H1 (cell line): Measurements from ENCODE around the gene COL6A3. TPM values are rescaled to one million over a fixed set of nuclear protein-coding genes. Genes with fewer than 3 reads are reported as not detected.
A peak's percentile ranks its signal among the peaks of the same experiment; 100 is the strongest.

Experiments used
- CTCF ChIA-PET: fragments of 300-600 bp; sonication (Branson Sonifier 250); formaldehyde crosslinking; loops from one replicate; lab custom pipeline; 2021; ENCODE audit not compliant: partially characterized antibody; lab: Charles Lee
- POLR2A ChIA-PET: fragments of 300-600 bp; sonication (Branson Sonifier 250); formaldehyde crosslinking; loops from one replicate; lab custom pipeline; 2021; ENCODE audit warnings: inconsistent platforms; ENCODE audit not compliant: partially characterized antibody; lab: Charles Lee
- DNase-seq, 2 experiments: peaks; one replicate each; pipeline versions ENCODE4 v3.0.0 to v3.0.0-alpha.2; 2010 to 2022; ENCODE audit warnings: low spot score in 2 of 2, low read depth in 1 of 2, mixed read lengths in 1 of 2
- FAIRE-seq: peaks from 2 replicates; lab custom pipeline; 2011; peaks lifted over from hg19 to GRCh38; lab: Jason Lieb, UNC
- H2AFZ ChIP-seq: 2 replicates; pipeline ENCODE4 v1.8.1; 2012; ENCODE audit warnings: low read length, inconsistent platforms
- H2AK5ac ChIP-seq: 2 replicates; pipeline ENCODE4 v1.6.1; 2013; ENCODE audit warnings: low read depth, low read length
- H2BK120ac ChIP-seq: replicated peaks from 2 replicates; pipeline ENCODE3; 2013; ENCODE audit warnings: low read depth, low read length, inconsistent platforms
- H2BK12ac ChIP-seq: 2 replicates; pipeline ENCODE4 v1.6.1; 2013; ENCODE audit warnings: low read depth, low read length
- H2BK15ac ChIP-seq: 2 replicates; pipeline ENCODE4 v1.6.1; 2013; ENCODE audit warnings: low read length
- H2BK20ac ChIP-seq: 2 replicates; pipeline ENCODE4 v1.6.1; 2013; ENCODE audit warnings: low read length
- H2BK5ac ChIP-seq: 2 replicates; pipeline ENCODE4 v1.6.1; 2013; ENCODE audit warnings: low read depth, low read length
- H3K14ac ChIP-seq: 2 replicates; pipeline ENCODE4 v1.6.1; 2013; ENCODE audit warnings: inconsistent platforms; ENCODE audit not compliant: insufficient read length
- H3K18ac ChIP-seq: 2 replicates; pipeline ENCODE4 v1.6.1; 2013; ENCODE audit warnings: low read length; ENCODE audit errors: extremely low read depth
- H3K23ac ChIP-seq: 2 replicates; pipeline ENCODE4 v1.6.1; 2013; ENCODE audit warnings: inconsistent platforms; ENCODE audit not compliant: insufficient read length
- H3K23me2 ChIP-seq: 2 replicates; pipeline ENCODE4 v1.6.1; 2013; ENCODE audit warnings: low read depth, low read length
- H3K27ac ChIP-seq: 2 replicates; pipeline ENCODE4 v1.6.1; 2011; ENCODE audit warnings: low read depth, low read length, inconsistent platforms
- H3K27me3 ChIP-seq, 4 experiments: replicated peaks in 1 of 4; 1 replicate in 1 of 4; 2 replicates in 3 of 4; pipeline versions ENCODE4 v1.6.1 to v1.8.1; 2011 to 2013; ENCODE audit warnings: low read length in 3 of 4, mild to moderate bottlenecking in 3 of 4, inconsistent platforms in 2 of 4, mixed read lengths in 2 of 4, moderate library complexity in 1 of 4; ENCODE audit not compliant: control insufficient read depth in 3 of 4, insufficient read depth in 3 of 4; ENCODE audit errors: extremely low read depth in 1 of 4
- H3K36me3 ChIP-seq, 4 experiments: 2 replicates each; pipeline versions ENCODE4 v1.6.1 to v1.8.1; 2011 to 2013; ENCODE audit warnings: mild to moderate bottlenecking in 4 of 4, low read length in 3 of 4, moderate library complexity in 2 of 4, control low read depth in 1 of 4, inconsistent platforms in 1 of 4; ENCODE audit not compliant: insufficient read depth in 4 of 4, control insufficient read depth in 2 of 4
- H3K4ac ChIP-seq: replicated peaks from 2 replicates; pipeline ENCODE3; 2013; ENCODE audit warnings: low read length, low read depth, mixed read lengths, inconsistent platforms; ENCODE audit not compliant: insufficient read length
- H3K4me1 ChIP-seq, 4 experiments: replicated peaks in 1 of 4; 1 replicate in 1 of 4; 2 replicates in 3 of 4; pipeline versions ENCODE4 v1.6.1 to v1.8.1; 2011 to 2013; ENCODE audit warnings: low read length in 3 of 4, inconsistent platforms in 2 of 4, mixed read lengths in 1 of 4; ENCODE audit not compliant: insufficient read depth in 4 of 4, control insufficient read depth in 3 of 4
- H3K4me2 ChIP-seq, 2 experiments: 2 replicates each; pipeline versions ENCODE4 v1.6.1 to v1.8.1; 2011 to 2013; ENCODE audit warnings: low read depth in 2 of 2, low read length in 2 of 2, control low read depth in 1 of 2, inconsistent platforms in 1 of 2, mild to moderate bottlenecking in 1 of 2; ENCODE audit not compliant: insufficient read depth in 1 of 2
- H3K4me3 ChIP-seq, 4 experiments: fragments of 200-600, 300-600 bp in 1 of 4; sonication (generic), shearing (Covaris generic), sonication (Bioruptor Twin) in 1 of 4; 2 replicates each; pipeline versions ENCODE4 v1.5.1 to v1.8.1; 2011 to 2016; ENCODE audit warnings: low read length in 4 of 4, low read depth in 3 of 4, control low read depth in 2 of 4, inconsistent platforms in 2 of 4, mild to moderate bottlenecking in 2 of 4, mixed read lengths in 1 of 4, moderate library complexity in 1 of 4; ENCODE audit not compliant: insufficient read depth in 2 of 4; ENCODE audit errors: extremely low read depth in 1 of 4
- H3K56ac ChIP-seq: replicated peaks from 2 replicates; pipeline ENCODE3; 2013; ENCODE audit warnings: low read depth, mild to moderate bottlenecking, mixed read lengths, low read length, inconsistent platforms; ENCODE audit not compliant: insufficient read length
- H3K79me1 ChIP-seq: 2 replicates; pipeline ENCODE4 v1.6.1; 2013; ENCODE audit warnings: low read depth, low read length, control low read depth
- H3K79me2 ChIP-seq, 2 experiments: 2 replicates each; pipeline versions ENCODE4 v1.6.1 to v1.8.1; 2012 to 2013; ENCODE audit warnings: low read length in 2 of 2, mild to moderate bottlenecking in 2 of 2, inconsistent platforms in 1 of 2; ENCODE audit not compliant: insufficient read depth in 2 of 2, control insufficient read depth in 1 of 2
- H3K9ac ChIP-seq, 4 experiments: replicated peaks in 1 of 4; 1 replicate in 1 of 4; 2 replicates in 3 of 4; pipeline versions ENCODE4 v1.6.1 to v1.8.1; 2011 to 2013; ENCODE audit warnings: low read depth in 3 of 4, low read length in 3 of 4, control low read depth in 2 of 4, mild to moderate bottlenecking in 2 of 4, moderate library complexity in 2 of 4, inconsistent platforms in 1 of 4; ENCODE audit errors: extremely low read depth in 1 of 4
- H3K9me3 ChIP-seq, 2 experiments: 2 replicates each; pipeline versions ENCODE4 v1.6.1 to v1.8.1; 2012 to 2013; ENCODE audit warnings: mild to moderate bottlenecking in 2 of 2, moderate library complexity in 2 of 2, control low read depth in 1 of 2, inconsistent platforms in 1 of 2, low read depth in 1 of 2, low read length in 1 of 2, mixed read lengths in 1 of 2; ENCODE audit not compliant: insufficient read depth in 2 of 2
- H4K20me1 ChIP-seq, 2 experiments: replicated peaks in 1 of 2; 2 replicates each; pipeline versions ENCODE3 to v1.8.1; 2011 to 2013; ENCODE audit warnings: inconsistent platforms in 2 of 2, low read length in 2 of 2, mild to moderate bottlenecking in 1 of 2; ENCODE audit not compliant: insufficient read depth in 2 of 2, control insufficient read depth in 1 of 2
- H4K5ac ChIP-seq: 2 replicates; pipeline ENCODE4 v1.6.1; 2013; ENCODE audit warnings: low read length, low read depth, mixed read lengths, inconsistent platforms; ENCODE audit not compliant: insufficient read length
- H4K8ac ChIP-seq: 2 replicates; pipeline ENCODE4 v1.8.0; 2013; ENCODE audit warnings: mild to moderate bottlenecking, moderate library complexity, low read length, inconsistent platforms; ENCODE audit not compliant: insufficient read depth; ENCODE audit errors: extremely low read depth
- H4K91ac ChIP-seq: replicated peaks from 2 replicates; pipeline ENCODE3; 2013; ENCODE audit warnings: low read length, mixed read lengths, inconsistent platforms; ENCODE audit not compliant: insufficient read length
- BRCA1 ChIP-seq: IDR thresholded peaks from 2 replicates; pipeline ENCODE4 v1.6.1; 2012; ENCODE audit warnings: low read depth, low read length, improper control_type of control experiment
- CEBPB ChIP-seq: IDR thresholded peaks from 2 replicates; pipeline ENCODE4 v1.6.1; 2012; ENCODE audit warnings: low read depth, low read length
- FOSL1 ChIP-seq: IDR thresholded peaks from 2 replicates; pipeline ENCODE4 v1.6.1; 2011; ENCODE audit warnings: mild to moderate bottlenecking, low read depth, low read length, moderate library complexity; ENCODE audit not compliant: insufficient read depth
- JUND ChIP-seq: IDR thresholded peaks from 2 replicates; pipeline ENCODE4 v1.6.1; 2011; ENCODE audit warnings: mild to moderate bottlenecking, improper control_type of control experiment, low read length
- RBBP5 ChIP-seq: IDR thresholded peaks from 2 replicates; pipeline ENCODE4 v1.7.1; 2012; ENCODE audit warnings: low read depth, mild to moderate bottlenecking, inconsistent platforms, low read length, moderate library complexity, borderline replicate concordance
- TEAD4 ChIP-seq: IDR thresholded peaks from 2 replicates; pipeline ENCODE4 v1.6.1; 2012; ENCODE audit warnings: low read depth, low read length, inconsistent platforms, mixed read lengths
- WGBS, 2 experiments: shearing (Covaris generic) in 1 of 2; methylation state at CpG; one replicate each; pipeline versions ENCODE4 v1.1.6 to v1.1.7; 2013 to 2015; ENCODE audit warnings: low lambda C conversion rate in 2 of 2, mixed read lengths in 2 of 2, inconsistent platforms in 1 of 2, low coverage in 1 of 2, missing lambda C conversion rate in 1 of 2; ENCODE audit not compliant: insufficient replicate concordance in 2 of 2, insufficient coverage in 1 of 2, insufficient read length in 1 of 2; ENCODE audit errors: extremely low coverage in 1 of 2, missing lambda C conversion rate in 1 of 2; 5-methylcytosine and 5-hydroxymethylcytosine counted together
- polyA plus RNA-seq, 7 experiments: library from polyadenylated mRNA; depleted of rRNA in 3 of 7; stranded (reverse) in 5 of 7; unstranded in 2 of 7; fragments of >200 nt in 5 of 7; fragments of 200-250 nt in 2 of 7; gene quantifications; 1 replicate in 5 of 7; 2 replicates in 1 of 7; 4 replicates in 1 of 7; pipeline versions ENCODE4 v1.2.1 to v1.2.3, GENCODE V29; 2011 to 2013; ENCODE audit warnings: missing spikeins in 2 of 7, mixed read lengths in 2 of 7
- total RNA-seq: library from RNA; stranded (reverse); fragmentation: NEBNext Ultra II Directional; extraction: Animal tissue kit (Norgen Biotek cat#: 25700); gene quantifications from 2 replicates; pipeline ENCODE4 v1.2.1, GENCODE V29; 2021
- TF ChIP-seq, protein P1 (sequence below): IDR thresholded peaks from 2 replicates; pipeline ENCODE4 v1.6.1; 2012; ENCODE audit warnings: inconsistent platforms

The COL6A3 gene
- total and polyA plus RNA-seq, 2 of the 8 experiments (the other 6 are each of a cell fraction or from before 2014, with no cell fraction given): 1.2 to 3.4 TPM

DNA sequence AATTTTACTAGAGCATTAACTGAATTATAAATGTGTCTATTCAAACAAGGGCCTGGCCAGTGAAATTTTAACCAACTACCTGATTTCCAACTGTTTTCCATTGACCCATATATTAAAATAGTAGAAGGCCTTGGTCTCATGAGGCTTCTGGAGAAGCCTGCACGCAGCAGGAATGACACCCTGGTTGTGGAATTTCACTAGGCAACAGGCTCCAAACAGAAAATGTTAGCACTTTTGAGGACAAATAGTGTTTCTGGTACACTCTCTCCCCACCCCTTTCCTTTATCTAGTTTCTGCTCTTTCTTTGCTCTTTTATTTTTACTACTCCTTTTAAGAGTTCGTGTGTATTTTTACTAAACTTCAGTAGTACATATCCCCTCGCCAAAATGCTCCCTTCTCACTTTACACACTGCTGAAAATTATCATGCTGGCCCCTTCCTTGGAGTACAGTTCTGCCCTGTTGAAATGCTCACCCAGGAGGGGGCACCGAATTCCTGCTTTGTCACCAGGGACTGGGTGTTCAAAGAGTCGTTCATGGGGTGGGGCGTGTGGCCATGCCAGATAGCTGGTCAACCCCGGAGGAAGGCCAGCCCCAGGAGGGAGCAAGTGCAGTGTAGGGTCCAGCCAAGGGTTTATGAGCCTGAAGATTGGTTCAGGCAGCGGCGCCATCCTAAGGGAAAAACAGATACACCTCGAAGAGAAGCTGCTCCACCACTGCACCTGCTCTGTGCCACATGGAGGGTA is 22.1 kb upstream of the COL6A3 start:
- Histone ChIP-seq H2BK20ac (no peak overlapping the region), H3K79me1 (no peaks in the 10 kb centered on the region), H3K9me3 (no peaks in the 10 kb centered on the region), H2BK5ac (no peak overlapping the region), H3K23me2 (no peaks in the 10 kb centered on the region), H3K4me1 (peaks cover 0 to 17% (median 9%) of the 10 kb centered on the region in 4 experiments; a peak in 6 of 7 replicates), H3K9ac (no peak overlapping the region), H3K27me3 (no peaks in the 10 kb centered on the region; a peak in 1 of 7 replicates), H4K91ac (no peak overlapping the region), H2BK15ac (0 out of 2 replicates have a peak overlapping the region, but pooled peaks have one; percentile 18), H2AFZ (no peak overlapping the region), H3K4ac (no peak overlapping the region), H3K4me2 (no peak overlapping the region), H4K5ac (no peak overlapping the region), H3K23ac (no peak overlapping the region), H4K20me1 (no peaks in the 10 kb centered on the region), H3K79me2 (no peaks in the 10 kb centered on the region), H4K8ac (no peak overlapping the region; the same call in 1 of the 2 replicates), H3K27ac (no peak overlapping the region), H3K14ac (no peak overlapping the region), H3K36me3 (no peaks in the 10 kb centered on the region), H2BK12ac (no peak overlapping the region), H3K56ac (no peak overlapping the region), H2BK120ac (no peak overlapping the region), H3K4me3 (no peak overlapping the region), H2AK5ac (no peak overlapping the region), H3K18ac (no peak overlapping the region)
- DNase-seq (no peak), FAIRE-seq (no peak)
- 89% methylated on average over 10 of the region's 10 CpGs; no CpG with 5 or more reads in 1 of the 2 experiments for WGBS, 2 experiments
- ChIA-PET CTCF (interaction anchor here (0.6 to 11.7 kb wide), 3 partner anchors 18 to 280 kb away, joined by 3 to 102 read pairs (median 3); partner anchors contain the start of gene COL6A3), POLR2A (no interaction called here)
- TF ChIP-seq TEAD4 (no peak), FOSL1 (no peak), RBBP5 (no peak), CEBPB (no peak), BRCA1 (no peak), JUND (no peak)
- TF ChIP-seq, protein P1, sequence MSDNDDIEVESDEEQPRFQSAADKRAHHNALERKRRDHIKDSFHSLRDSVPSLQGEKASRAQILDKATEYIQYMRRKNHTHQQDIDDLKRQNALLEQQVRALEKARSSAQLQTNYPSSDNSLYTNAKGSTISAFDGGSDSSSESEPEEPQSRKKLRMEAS: no peak
